ENCODE results near the gene USP8. TPM values are rescaled to one million over a fixed set of nuclear protein-coding genes. Genes with fewer than 3 reads are reported as not detected.

USP8 gene
- polyA plus RNA-seq, 4 donors = 27.4 to 57.8 (median 39.1) TPM

DNA sequence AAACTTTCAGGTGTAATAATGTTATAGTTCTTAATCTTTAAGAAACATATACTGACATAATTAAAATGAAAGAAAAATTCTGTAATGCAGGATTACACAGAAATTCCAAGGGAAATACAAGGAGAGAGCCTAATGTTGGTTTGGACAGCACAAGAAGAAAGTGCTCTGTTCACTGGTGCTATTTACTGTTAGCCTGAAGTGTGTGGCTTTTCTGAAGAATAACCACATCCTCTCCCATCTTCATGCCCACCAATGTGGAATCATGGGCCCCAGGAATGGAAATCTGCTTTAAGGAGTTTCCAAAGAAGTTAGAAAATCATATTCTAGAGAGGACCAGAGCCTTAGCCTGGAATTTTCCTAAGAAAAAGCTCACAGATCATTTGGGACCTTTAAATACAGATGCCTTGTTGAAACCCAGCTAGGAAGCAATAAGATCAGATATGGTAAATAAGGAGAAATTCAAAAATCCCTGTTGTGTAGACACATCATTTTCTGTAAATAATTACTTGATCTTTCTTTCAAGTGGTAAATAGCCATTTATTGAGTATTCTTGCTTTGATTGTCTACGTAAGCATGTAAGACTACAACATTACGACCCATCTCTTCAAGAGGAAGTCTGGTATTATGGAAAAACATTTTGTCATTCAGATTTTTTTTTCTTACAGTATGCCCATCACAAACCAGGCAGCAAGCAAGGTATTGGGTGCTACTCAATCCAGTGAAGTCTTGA lies 132.6 kb downstream of the USP8 start:
- Histone ChIP-seq H3K27me3 (ENCODE audit: control insufficient read depth in 3 of 3, insufficient read depth in 3 of 3, low read length in 3 of 3) (no peaks in the 10 kb centered on the region), H3K4me1 (ENCODE audit: control insufficient read depth in 3 of 3, insufficient read depth in 2 of 3, low read depth in 1 of 3, low read length in 2 of 3) (no peaks in the 10 kb centered on the region), H3K9me3 (ENCODE audit: control insufficient read depth in 2 of 2, insufficient read depth in 1 of 2, low read depth in 1 of 2, low read length in 1 of 2) (no peaks in the 10 kb centered on the region), H3K4me3 (ENCODE audit: low read depth in 1 of 3, low read length in 3 of 3) (no peak overlapping the region), H3K27ac (ENCODE audit: low read depth in 1 of 3, low read length in 2 of 3) (no peak overlapping the region), H3K36me3 (ENCODE audit: control insufficient read depth in 3 of 3, insufficient read depth in 2 of 3, low read depth in 1 of 3, low read length in 3 of 3) (peaks cover 4 to 11% (median 6%) of the 10 kb centered on the region in 3 donors)
- DNase-seq = no peak
- FAIRE-seq = no peak
- WGBS, 3 donors = 98 to 100% (median 98%) methylated on average over 2 of the region's 2 CpGs

GRCh38 chr15:50558012-50558411 lies 133.8 kb downstream of the USP8 start:
- Histone ChIP-seq H3K27me3 (ENCODE audit: control insufficient read depth in 3 of 3, insufficient read depth in 3 of 3, low read length in 3 of 3) (no peaks in the 10 kb centered on the region), H3K27ac (ENCODE audit: low read depth in 1 of 3, low read length in 2 of 3) (no peak overlapping the region), H3K4me3 (ENCODE audit: low read depth in 1 of 3, low read length in 3 of 3) (no peak overlapping the region), H3K4me1 (ENCODE audit: control insufficient read depth in 3 of 3, insufficient read depth in 2 of 3, low read depth in 1 of 3, low read length in 2 of 3) (no peaks in the 10 kb centered on the region), H3K36me3 (ENCODE audit: control insufficient read depth in 3 of 3, insufficient read depth in 2 of 3, low read depth in 1 of 3, low read length in 3 of 3) (peaks cover 4 to 15% (median 11%) of the 10 kb centered on the region in 3 donors), H3K9me3 (ENCODE audit: control insufficient read depth in 2 of 2, insufficient read depth in 1 of 2, low read depth in 1 of 2, low read length in 1 of 2) (no peaks in the 10 kb centered on the region)
- WGBS, 3 donors = 98 to 100% (median 98%) methylated on average over 2 of the region's 2 CpGs
- DNase-seq (no peak), FAIRE-seq (no peak)

DNA sequence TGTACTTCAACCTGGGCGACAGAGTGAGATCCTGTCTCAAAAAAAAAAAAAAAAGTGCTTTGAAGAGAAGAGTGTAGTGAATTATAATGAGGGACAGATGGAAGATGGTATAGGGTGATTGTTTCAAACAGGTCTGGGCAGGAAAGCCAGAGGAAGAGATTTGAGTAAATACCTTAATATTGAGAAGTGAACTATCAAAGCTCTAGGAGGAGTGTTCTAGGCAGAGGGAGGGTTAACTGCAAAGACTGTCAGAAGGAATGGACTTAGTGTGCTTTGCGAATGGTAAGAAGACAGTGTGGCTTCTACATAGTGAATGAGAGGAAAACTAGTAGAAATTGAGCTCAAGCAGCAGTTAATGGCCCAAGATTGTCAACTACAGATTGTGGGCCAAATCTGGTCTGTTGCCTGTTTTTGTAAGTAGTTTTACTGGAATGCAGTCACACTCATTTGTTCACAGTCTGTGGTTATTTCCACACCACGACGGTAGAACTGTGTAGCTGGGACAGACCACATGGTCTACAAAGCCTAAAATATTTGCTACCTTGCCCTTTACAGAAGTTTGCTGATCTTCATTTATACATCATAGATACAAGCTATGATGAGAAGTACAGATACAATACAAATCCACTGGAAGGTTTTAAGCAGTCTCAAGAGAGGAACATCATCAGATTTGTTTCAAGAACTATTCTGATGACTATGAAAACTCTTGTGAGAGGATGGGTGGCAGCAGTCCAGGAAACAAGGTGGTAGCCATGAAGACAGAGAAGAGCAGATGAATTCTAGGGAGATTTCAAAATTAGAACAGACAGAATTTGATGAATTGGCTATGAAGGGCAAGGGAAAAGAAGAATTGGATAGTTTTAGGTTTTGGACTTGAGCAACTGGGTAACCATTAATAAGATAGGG lies 138.8 kb downstream of the USP8 start:
- no peak for DNase-seq
- Histone ChIP-seq H3K36me3 (ENCODE audit: control insufficient read depth in 3 of 3, insufficient read depth in 2 of 3, low read depth in 1 of 3, low read length in 3 of 3) (peaks cover 4 to 32% (median 14%) of the 10 kb centered on the region in 3 donors), H3K4me1 (ENCODE audit: control insufficient read depth in 3 of 3, insufficient read depth in 2 of 3, low read depth in 1 of 3, low read length in 2 of 3) (no peaks in the 10 kb centered on the region), H3K4me3 (ENCODE audit: low read depth in 1 of 3, low read length in 3 of 3) (no peak overlapping the region), H3K9me3 (ENCODE audit: control insufficient read depth in 2 of 2, insufficient read depth in 1 of 2, low read depth in 1 of 2, low read length in 1 of 2) (no peaks in the 10 kb centered on the region), H3K27ac (ENCODE audit: low read depth in 1 of 3, low read length in 2 of 3) (no peak overlapping the region), H3K27me3 (ENCODE audit: control insufficient read depth in 3 of 3, insufficient read depth in 3 of 3, low read length in 3 of 3) (no peaks in the 10 kb centered on the region)
- no peak for FAIRE-seq
- WGBS, 3 donors = 74 to 95% (median 78%) methylated on average over 4 of the region's 4 CpGs

DNA sequence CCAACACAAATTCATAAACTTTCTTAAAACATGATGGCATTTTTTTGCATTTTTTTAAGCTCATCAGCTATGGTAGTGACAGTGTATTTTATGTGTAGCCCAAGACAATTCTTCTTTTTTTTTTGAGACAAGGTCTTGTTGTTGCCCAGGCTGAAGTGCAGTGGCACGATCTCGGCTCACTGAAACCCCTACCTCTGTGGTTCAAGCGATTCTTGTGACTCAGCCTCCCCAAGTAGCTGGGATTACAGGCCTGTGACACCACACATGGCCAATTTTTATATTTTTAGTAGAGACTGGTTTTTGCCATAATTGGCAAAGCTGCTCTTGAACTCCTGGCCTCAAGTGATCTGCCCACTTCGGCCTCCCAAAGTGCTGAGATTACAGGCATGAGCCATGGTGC lies 139.6 kb downstream of the USP8 start:
- 93 to 98% (median 96%) methylated on average over 4 of the region's 4 CpGs for WGBS, 3 donors
- H3K4me1 ChIP-seq (ENCODE audit: control insufficient read depth in 3 of 3, insufficient read depth in 2 of 3, low read depth in 1 of 3, low read length in 2 of 3) = no peaks in the 10 kb centered on the region
- H3K27ac ChIP-seq (ENCODE audit: low read depth in 1 of 3, low read length in 2 of 3) = no peak overlapping the region
- H3K27me3 ChIP-seq (ENCODE audit: control insufficient read depth in 3 of 3, insufficient read depth in 3 of 3, low read length in 3 of 3) = no peaks in the 10 kb centered on the region
- H3K36me3 ChIP-seq (ENCODE audit: control insufficient read depth in 3 of 3, insufficient read depth in 2 of 3, low read depth in 1 of 3, low read length in 3 of 3) = peaks cover 4 to 28% (median 16%) of the 10 kb centered on the region in 3 donors
- FAIRE-seq (no peak), DNase-seq (no peak)
- H3K4me3 ChIP-seq (ENCODE audit: low read depth in 1 of 3, low read length in 3 of 3) = no peak overlapping the region
- no peaks in the 10 kb centered on the region for H3K9me3 ChIP-seq (ENCODE audit: control insufficient read depth in 2 of 2, insufficient read depth in 1 of 2, low read depth in 1 of 2, low read length in 1 of 2)

Other genes with a start within 250 kb of the USP8 start
- 10 to 100 TPM in 2 of 4 donors, 1 to 10 TPM in 2; 4.3 to 81.2 (median 11.3) TPM for gene SLC27A2, start 242.2 kb upstream of the USP8 start, polyA plus RNA-seq
- under 1 TPM in 2 of 4 donors, not detected in 2; 0.22 to 0.54 TPM for gene HDC, start 158.7 kb upstream of the USP8 start, polyA plus RNA-seq
- 10 to 100 TPM in 1 of 4 donors, 1 to 10 TPM in 3; 4.3 to 17.6 (median 6.6) TPM for gene GABPB1, start 69.2 kb upstream of the USP8 start, polyA plus RNA-seq
- gene USP50, start 122.3 kb downstream of the USP8 start, polyA plus RNA-seq = not detected

Measured in small intestine (tissue), 7 donors.